Fibroblast of pulmonary artery (primary cell): ENCODE data around the gene C11orf54.
"Not testable (repeated sequence)": the region's sequence is repeated elsewhere in the genome, so short reads cannot be mapped to it uniquely, and the experiment has no call there.

Experiments
- DNase-seq: peaks from one replicate; pipeline ENCODE4 v3.0.0-alpha.2; 2010; ENCODE audit warnings: low read depth
- H3K4me3 ChIP-seq: replicated peaks from 2 replicates; pipeline ENCODE4 v1.5.1; 2011; ENCODE audit warnings: low read depth, mild to moderate bottlenecking, control low read depth, low read length, moderate library complexity
- CTCF ChIP-seq: IDR thresholded peaks from 2 replicates; pipeline ENCODE4 v1.5.1; 2011; ENCODE audit warnings: mild to moderate bottlenecking, control low read depth, low read length, inconsistent platforms; ENCODE audit errors: missing control alignments

The C11orf54 gene

DNA sequence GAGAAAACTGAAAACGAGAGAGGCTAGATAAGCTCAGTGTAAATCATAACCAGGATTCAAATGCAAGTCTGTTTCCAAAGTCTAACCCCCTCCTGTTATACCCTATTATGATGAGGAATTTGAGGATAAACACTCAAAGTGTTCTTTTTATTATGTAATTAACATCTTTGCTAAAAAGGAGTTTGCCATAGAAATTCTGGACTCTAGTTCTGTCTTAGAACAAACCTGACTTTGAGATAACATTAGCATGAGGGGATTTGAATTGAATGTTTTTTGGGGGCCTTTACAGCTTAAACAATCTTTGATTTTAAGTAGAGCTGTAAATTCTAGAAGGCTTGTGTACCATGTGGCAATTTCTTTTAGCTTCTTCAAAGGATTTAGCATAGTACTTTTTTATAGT lies 9.5 kb downstream of the C11orf54 start:
- no peak for DNase-seq
- TF ChIP-seq CTCF: no peak
- H3K4me3 ChIP-seq: no peak overlapping the region

GRCh38 chr11:93753241-93753640 lies 11.8 kb downstream of the C11orf54 start:
- no peak overlapping the region for H3K4me3 ChIP-seq
- no peak for TF ChIP-seq CTCF
- DNase-seq: no peak

DNA sequence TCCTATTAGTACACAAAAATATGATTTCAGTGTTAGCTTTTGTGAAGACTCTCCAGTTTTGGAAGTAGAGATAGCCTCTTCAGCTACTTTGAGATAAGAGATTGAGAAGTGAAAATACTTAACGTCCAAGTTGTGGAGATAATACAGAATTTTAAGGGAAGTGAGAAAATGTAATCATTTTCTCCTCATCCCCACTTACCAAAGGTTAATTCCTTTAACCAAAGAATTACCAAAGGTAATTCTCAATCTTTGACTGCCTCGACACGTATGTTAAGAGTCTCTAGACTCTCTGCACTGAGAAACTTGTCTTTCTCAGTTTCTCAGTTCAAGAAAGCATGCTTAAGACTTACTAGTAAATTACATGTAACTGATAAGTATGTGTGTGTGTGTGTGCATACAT lies 15.3 kb downstream of the C11orf54 start:
- TF ChIP-seq CTCF: no peak

DNA sequence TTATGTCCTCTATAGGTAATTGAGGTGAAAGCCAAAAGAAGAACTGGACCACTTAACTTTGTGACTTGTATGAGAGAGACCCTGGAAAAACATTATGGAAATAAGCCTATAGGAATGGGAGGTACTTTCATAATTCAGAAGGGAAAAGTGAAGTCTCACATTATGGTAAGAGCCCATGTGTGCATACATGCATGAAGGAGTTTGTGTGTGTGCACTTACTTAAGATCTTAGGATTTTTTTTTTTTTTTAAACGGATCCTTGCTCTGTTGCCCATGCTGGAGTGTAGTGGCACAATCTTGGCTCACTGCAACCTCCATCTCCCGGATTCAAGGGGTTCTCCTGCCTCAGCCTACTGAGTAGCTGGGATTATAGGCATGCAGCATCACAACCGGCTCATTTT lies 15.8 kb downstream of the C11orf54 start:
- no peak overlapping the region for H3K4me3 ChIP-seq
- no peak for TF ChIP-seq CTCF
- DNase-seq: no peak

More for the DNA sequence above, 15.3 kb downstream of the C11orf54 start:
- DNase-seq: no peak
- no peak overlapping the region for H3K4me3 ChIP-seq

DNA sequence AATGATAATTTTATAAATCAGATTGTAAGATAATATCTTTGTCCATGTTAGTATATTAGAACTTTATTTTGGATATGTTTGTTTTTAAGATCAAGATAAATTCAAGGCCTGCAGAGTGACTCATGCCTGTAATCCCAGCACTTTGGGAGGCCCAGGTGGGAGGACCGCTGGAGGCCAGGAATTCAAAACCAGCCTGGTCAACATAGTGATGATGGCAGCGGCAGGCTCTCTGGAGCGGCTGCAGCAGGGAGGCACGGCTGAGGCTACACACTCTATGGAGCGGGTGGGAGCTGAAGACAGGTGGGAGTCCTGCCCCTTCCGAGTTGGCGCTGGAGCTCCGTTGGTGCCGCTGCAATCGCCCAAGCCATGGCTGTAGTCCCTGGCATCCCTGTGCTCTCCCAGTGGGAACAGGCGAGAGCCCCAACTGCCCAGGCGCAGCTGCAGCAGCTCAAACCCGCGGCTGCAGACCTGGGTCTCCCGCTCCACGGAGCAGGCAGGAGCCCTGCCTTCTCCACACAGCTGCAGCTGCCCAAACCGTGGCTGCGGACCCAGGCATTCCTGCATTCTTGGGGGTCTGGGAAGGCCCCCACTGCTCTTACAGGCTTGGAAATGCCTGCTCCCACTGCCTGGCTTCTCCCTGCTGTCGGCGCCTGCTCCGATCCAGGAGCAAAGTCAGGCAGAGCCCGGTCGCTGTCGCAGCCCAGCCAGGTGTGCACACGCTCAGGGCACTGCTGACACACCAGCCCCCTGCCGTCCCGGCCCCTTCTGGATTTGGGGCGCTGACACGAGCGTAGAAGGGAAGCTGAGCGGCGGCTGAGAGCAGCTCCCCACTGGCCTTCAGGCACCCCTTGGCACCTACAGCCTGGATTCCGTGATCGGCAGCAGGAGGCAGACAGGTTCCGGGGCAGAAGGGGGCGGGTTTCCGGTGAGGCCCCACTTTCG lies 16.7 kb downstream of the C11orf54 start:
- DNase-seq: no peak
- no peak overlapping the region for H3K4me3 ChIP-seq
- no peak for TF ChIP-seq CTCF

DNA sequence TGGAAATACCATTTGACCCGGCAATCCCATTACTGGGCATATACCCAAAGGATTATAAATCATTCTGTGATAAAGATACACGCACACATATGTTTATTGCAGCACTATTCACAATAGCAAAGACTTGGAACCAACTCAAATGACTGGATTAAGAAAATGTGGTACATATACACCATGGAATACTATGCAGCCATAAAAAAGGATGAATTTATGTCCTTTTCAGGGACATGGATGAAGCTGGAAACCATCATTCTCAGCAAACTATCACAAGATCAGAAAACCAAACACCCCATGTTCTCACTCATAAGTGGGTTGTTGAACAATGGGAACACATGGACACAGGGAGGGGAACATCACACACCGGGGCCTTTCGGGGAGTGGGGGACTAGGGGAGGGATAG lies 17.7 kb downstream of the C11orf54 start:
- not testable (repeated sequence) for H3K4me3 ChIP-seq, DNase-seq

- H3K4me3 ChIP-seq: no peak overlapping the region
Measured at GRCh38 chr11:93761910-93762309, 20.4 kb downstream of the C11orf54 start.

More at GRCh38 chr11:93761910-93762309, 20.4 kb downstream of the C11orf54 start:
- no peak for DNase-seq
- TF ChIP-seq CTCF: no peak
